Stimulated activated naive CD4-positive, alpha-beta T cell treated with Interleukin-2 at 50 U/mL for 16 hours (primary cell): Measurements from ENCODE around the gene DNAJC16.
"Not testable (repeated sequence)": the region's sequence is repeated elsewhere in the genome, so short reads cannot be mapped to it uniquely, and the experiment has no call there.

ENCODE experiments used
- DNase-seq: peaks from one replicate; lab custom pipeline; 2025; lab: John Stamatoyannopoulos, UW

Gene DNAJC16

GRCh38 chr1:15507278-15507677 is 19.4 kb upstream of the DNAJC16 start:
- DNase-seq = no peak

- DNase-seq = no peak
Observed at GRCh38 chr1:15508700-15509487, 17.8 kb upstream of the DNAJC16 start.

- no peak for DNase-seq
Observed at GRCh38 chr1:15509586-15509985, 17.1 kb upstream of the DNAJC16 start.

GRCh38 chr1:15510611-15511405 is 15.8 kb upstream of the DNAJC16 start:
- DNase-seq = no peak

- no peak for DNase-seq
Observed at GRCh38 chr1:15513192-15513591, 13.5 kb upstream of the DNAJC16 start.

- no peak for DNase-seq
Observed at GRCh38 chr1:15513919-15514318, 12.7 kb upstream of the DNAJC16 start.

- DNase-seq = not testable (repeated sequence)
Observed at GRCh38 chr1:15514557-15514956, 12.1 kb upstream of the DNAJC16 start.

- no peak for DNase-seq
Observed at GRCh38 chr1:15515022-15515663, 11.5 kb upstream of the DNAJC16 start.

GRCh38 chr1:15519625-15520024 is 7.0 kb upstream of the DNAJC16 start:
- no peak for DNase-seq

GRCh38 chr1:15521206-15521906 is 5.3 kb upstream of the DNAJC16 start:
- not testable (repeated sequence) for DNase-seq

- no peak for DNase-seq
Observed at GRCh38 chr1:15522551-15522950, 4.1 kb upstream of the DNAJC16 start.

GRCh38 chr1:15523104-15524020 is 3.3 kb upstream of the DNAJC16 start:
- DNase-seq = no peak

- no peak for DNase-seq
Observed at GRCh38 chr1:15524021-15524282, 2.7 kb upstream of the DNAJC16 start, which contains the start of gene CASP9. TSS of gene CASP9 (minus strand) at chr1:15524215. CDS start at chr1:15524200, 15 bp downstream.

GRCh38 chr1:15524283-15525049 is 2.2 kb upstream of the DNAJC16 start:
- DNase-seq = peak; percentile 100

- no peak for DNase-seq
Observed at GRCh38 chr1:15525050-15526020, 1.3 kb upstream of the DNAJC16 start.

- DNase-seq = peak; percentile 13
Observed at GRCh38 chr1:15526021-15526489, 593 bp upstream of the DNAJC16 start.

GRCh38 chr1:15531003-15531402 is 4.4 kb downstream of the DNAJC16 start:
- no peak for DNase-seq

GRCh38 chr1:15531682-15532081 is 5.0 kb downstream of the DNAJC16 start:
- DNase-seq = no peak

GRCh38 chr1:15538771-15539170 is 12.1 kb downstream of the DNAJC16 start:
- DNase-seq = no peak
